ENCODE data around the gene NDUFS7.

- TF ChIP-seq CTCF (IDR thresholded peaks at IDR 0.05): no peak
- no peak for TF ChIP-seq POLR2A (IDR thresholded peaks at IDR 0.05)
These were observed 7.3 kb upstream of the NDUFS7 start for GRCh38 chr19:1376415-1376805.
